OCI-LY7 (cell line): ENCODE data around the gene ACOX1. TPM values are rescaled to one million over a fixed set of nuclear protein-coding genes. Genes with fewer than 3 reads are reported as not detected.
A peak's percentile ranks its signal among the peaks of the same experiment; 100 is the strongest.

Experiments
- BruUV-seq: library from RNA; stranded (reverse); fragments of 400-500 nt; replicated peaks from 2 replicates; lab custom pipeline; 2021; lab: Mats Ljungman, UMichigan
- CTCF ChIA-PET: fragments of 300-600 bp; sonication (Branson Sonifier 250); formaldehyde crosslinking; loops from one replicate; lab custom pipeline; 2022; ENCODE audit warnings: antibody characterized with exemption; ENCODE audit not compliant: unreplicated experiment; lab: Charles Lee
- POLR2A ChIA-PET: fragments of 300-600 bp; sonication (Branson Sonifier 250); formaldehyde crosslinking; loops from one replicate; lab custom pipeline; 2022; ENCODE audit warnings: antibody characterized with exemption; lab: Charles Lee
- DNase-seq: peaks from one replicate; pipeline ENCODE4 v3.0.0-alpha.2; 2015; ENCODE audit warnings: low spot score
- H2AFZ ChIP-seq: fragments of 200-600 bp; sonication (generic), shearing (Covaris generic); 2 replicates; pipeline ENCODE4 v1.6.1; 2014; ENCODE audit warnings: mild to moderate bottlenecking, antibody characterized with exemption, low read length, moderate library complexity
- H3K27ac ChIP-seq: fragments of 200-600 bp; sonication (generic); 2 replicates; pipeline ENCODE4 v1.5.1; 2014; ENCODE audit warnings: mixed run types, low read depth, mild to moderate bottlenecking, moderate library complexity, low read length, inconsistent platforms; ENCODE audit not compliant: poor library complexity, severe bottlenecking
- H3K36me3 ChIP-seq: fragments of 200-600 bp; sonication (generic); 2 replicates; pipeline ENCODE4 v1.6.1; 2014; ENCODE audit warnings: mild to moderate bottlenecking, antibody characterized with exemption, low read length, moderate library complexity, mixed read lengths; ENCODE audit not compliant: insufficient read depth
- H3K4me1 ChIP-seq: fragments of 200-600 bp; sonication (generic); 2 replicates; pipeline ENCODE4 v1.5.1; 2014; ENCODE audit warnings: mild to moderate bottlenecking, low read length; ENCODE audit not compliant: insufficient read depth, poor library complexity, severe bottlenecking
- H3K4me2 ChIP-seq: fragments of 200-600 bp; sonication (generic); 2 replicates; pipeline ENCODE4 v1.6.1; 2014; ENCODE audit warnings: mild to moderate bottlenecking, low read length
- H3K4me3 ChIP-seq: fragments of 200-600 bp; sonication (generic); 2 replicates; pipeline ENCODE4 v1.5.1; 2014; ENCODE audit warnings: mild to moderate bottlenecking, low read depth, low read length; ENCODE audit not compliant: poor library complexity, severe bottlenecking
- H3K79me2 ChIP-seq: fragments of 200-600 bp; sonication (generic); 2 replicates; pipeline ENCODE4 v1.6.1; 2016; ENCODE audit warnings: low read depth, mild to moderate bottlenecking, low read length, moderate library complexity, mixed read lengths; ENCODE audit not compliant: insufficient read depth
- H3K9me2 ChIP-seq: fragments of 200-600 bp; sonication (generic); 2 replicates; pipeline ENCODE4 v1.6.1; 2016; ENCODE audit warnings: mild to moderate bottlenecking, low read length, mixed read lengths; ENCODE audit not compliant: insufficient read depth
- H3K9me3 ChIP-seq: fragments of 200-600 bp; sonication (generic); 2 replicates; pipeline ENCODE4 v1.6.1; 2014; ENCODE audit warnings: mild to moderate bottlenecking, mixed run types, low read length, mixed read lengths
- H4K20me1 ChIP-seq: fragments of 200-600 bp; sonication (generic); 2 replicates; pipeline ENCODE4 v1.6.1; 2014; ENCODE audit warnings: mild to moderate bottlenecking, antibody characterized with exemption, low read length, moderate library complexity, mixed read lengths; ENCODE audit not compliant: insufficient read depth
- EZH2phosphoT487 ChIP-seq: fragments of 200-600 bp; sonication (generic); IDR thresholded peaks from 2 replicates; pipeline ENCODE4 v1.6.1; 2018; ENCODE audit warnings: low read depth, borderline replicate concordance, mild to moderate bottlenecking, mixed run types, antibody characterized with exemption, low read length, moderate library complexity, mixed read lengths
- intact Hi-C: fragments of 100-400 bp; cut with micrococcal nuclease; formaldehyde crosslinking; loops from one replicate; pipeline ENCODE4 v1.10.0; 2022; ENCODE audit not compliant: unreplicated experiment
- total RNA-seq, 2 experiments: library from RNA; depleted of rRNA in 1 of 2; stranded (reverse); fragments of >200 nt in 1 of 2; shearing (Covaris generic) in 1 of 2; gene quantifications; 2 replicates each; pipeline ENCODE4 v1.2.3, GENCODE V29; 2014 to 2022
- TF ChIP-seq, protein P1 (sequence below): fragments of 200-600 bp; sonication (generic); conservative IDR thresholded peaks from 2 replicates; pipeline ENCODE4 v1.5.1; 2014; ENCODE audit warnings: mild to moderate bottlenecking, antibody characterized with exemption, low read length, moderate library complexity, mixed read lengths

Gene ACOX1
- total RNA-seq, 2 experiments from 2014 or later = 22.6 to 34.6 TPM

GRCh38 chr17:75898065-75898464 lies 80.9 kb downstream of the ACOX1 start:
- TF ChIP-seq, protein P1, sequence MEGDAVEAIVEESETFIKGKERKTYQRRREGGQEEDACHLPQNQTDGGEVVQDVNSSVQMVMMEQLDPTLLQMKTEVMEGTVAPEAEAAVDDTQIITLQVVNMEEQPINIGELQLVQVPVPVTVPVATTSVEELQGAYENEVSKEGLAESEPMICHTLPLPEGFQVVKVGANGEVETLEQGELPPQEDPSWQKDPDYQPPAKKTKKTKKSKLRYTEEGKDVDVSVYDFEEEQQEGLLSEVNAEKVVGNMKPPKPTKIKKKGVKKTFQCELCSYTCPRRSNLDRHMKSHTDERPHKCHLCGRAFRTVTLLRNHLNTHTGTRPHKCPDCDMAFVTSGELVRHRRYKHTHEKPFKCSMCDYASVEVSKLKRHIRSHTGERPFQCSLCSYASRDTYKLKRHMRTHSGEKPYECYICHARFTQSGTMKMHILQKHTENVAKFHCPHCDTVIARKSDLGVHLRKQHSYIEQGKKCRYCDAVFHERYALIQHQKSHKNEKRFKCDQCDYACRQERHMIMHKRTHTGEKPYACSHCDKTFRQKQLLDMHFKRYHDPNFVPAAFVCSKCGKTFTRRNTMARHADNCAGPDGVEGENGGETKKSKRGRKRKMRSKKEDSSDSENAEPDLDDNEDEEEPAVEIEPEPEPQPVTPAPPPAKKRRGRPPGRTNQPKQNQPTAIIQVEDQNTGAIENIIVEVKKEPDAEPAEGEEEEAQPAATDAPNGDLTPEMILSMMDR = no peak
- TF ChIP-seq EZH2phosphoT487 = no peak
- H4K20me1 ChIP-seq = no peaks in the 10 kb centered on the region
- H3K36me3 ChIP-seq = peaks cover 59% of the 10 kb centered on the region
- no peak overlapping the region for H3K4me3 ChIP-seq
- no peaks in the 10 kb centered on the region for H3K9me3 ChIP-seq
- H3K9me2 ChIP-seq = no peaks in the 10 kb centered on the region
- no peak overlapping the region for H3K27ac ChIP-seq
- ChIA-PET POLR2A (interaction anchor here (0.5 to 1.3 kb wide), 5 partner anchors 11 to 363 kb away, joined by 3 to 4 read pairs (median 3); no protein-coding TSS in a partner anchor), CTCF (no interaction called here)
- H3K79me2 ChIP-seq = peaks cover 22% of the 10 kb centered on the region
- H3K4me2 ChIP-seq = no peak overlapping the region
- peaks cover 25% of the 10 kb centered on the region for H3K4me1 ChIP-seq
- H2AFZ ChIP-seq = no peak overlapping the region
- BruUV-seq = no TSS peak
- no peak for DNase-seq
- intact Hi-C loops = no loop called here

- intact Hi-C loops = loop anchor here (2.0 kb wide), 1 partner anchor 119 kb away; a partner anchor contains a TSS
Measured at GRCh38 chr17:75897160-75898019, 81.6 kb downstream of the ACOX1 start.

More at GRCh38 chr17:75897160-75898019, 81.6 kb downstream of the ACOX1 start:
- Histone ChIP-seq H3K4me1 (peaks cover 23% of the 10 kb centered on the region), H3K4me2 (peak overlapping the region; percentile 95), H3K9me3 (no peaks in the 10 kb centered on the region), H3K4me3 (peak overlapping the region; percentile 80), H2AFZ (0 out of 2 replicates have a peak overlapping the region, but pooled peaks have one; percentile 33), H3K9me2 (no peaks in the 10 kb centered on the region), H3K27ac (peak overlapping the region; percentile 55), H3K36me3 (peaks cover 53% of the 10 kb centered on the region), H4K20me1 (no peaks in the 10 kb centered on the region), H3K79me2 (peaks cover 20% of the 10 kb centered on the region)
- TF ChIP-seq, protein P1 = no peak
- TF ChIP-seq EZH2phosphoT487 = no peak
- CTCF ChIA-PET = interaction anchor here (1.1 to 2.0 kb wide), 2 partner anchors 12 to 42 kb away, joined by 4 to 10 read pairs; partner anchors contain the start of gene WBP2
- POLR2A ChIA-PET = interaction anchor here (0.5 to 2.1 kb wide), 5 partner anchors 8 to 83 kb away, joined by 3 to 12 read pairs (median 4); no protein-coding TSS in a partner anchor
- TSS peak; percentile 60 for BruUV-seq
- no peak for DNase-seq
